Kidney (tissue), 14 donors: ENCODE results near the gene CAPN12. TPM values are rescaled to one million over a fixed set of nuclear protein-coding genes. Genes with fewer than 3 reads are reported as not detected.

Source experiments
- DNase-seq, 5 donors: peaks; one replicate each; pipeline ENCODE4 v3.0.0-alpha.2; 2013 to 2020
- FAIRE-seq: peaks from 2 replicates; lab custom pipeline; 2012; peaks lifted over from hg19 to GRCh38; lab: Jason Lieb, UNC
- H3K27ac ChIP-seq, 2 donors: one replicate each; pipeline ENCODE4 v1.7.0; 2013; ENCODE audit warnings: low read depth in 2 of 2, low read length in 2 of 2, inconsistent platforms in 1 of 2
- H3K27me3 ChIP-seq: one replicate; pipeline ENCODE4 v1.7.1; 2013; ENCODE audit warnings: low read length, inconsistent platforms; ENCODE audit not compliant: control insufficient read depth, insufficient read depth
- H3K36me3 ChIP-seq, 3 donors: one replicate each; pipeline versions ENCODE4 v1.7.0 to v1.7.1; 2013; ENCODE audit warnings: low read length in 3 of 3, control low read depth in 1 of 3, inconsistent platforms in 1 of 3; ENCODE audit not compliant: insufficient read depth in 3 of 3, control insufficient read depth in 2 of 3
- H3K4me1 ChIP-seq, 3 donors: one replicate each; pipeline versions ENCODE4 v1.7.0 to v1.7.1; 2013; ENCODE audit warnings: low read length in 3 of 3, inconsistent platforms in 1 of 3, low read depth in 1 of 3; ENCODE audit not compliant: control insufficient read depth in 2 of 3, insufficient read depth in 2 of 3
- H3K4me3 ChIP-seq, 3 donors: one replicate each; pipeline versions ENCODE4 v1.7.0 to v1.8.1; 2013; ENCODE audit warnings: low read length in 3 of 3, control low read depth in 1 of 3, inconsistent platforms in 1 of 3
- H3K9ac ChIP-seq, 3 donors: one replicate each; pipeline versions ENCODE4 v1.7.0 to v1.7.1; 2013; ENCODE audit warnings: low read length in 3 of 3, control low read depth in 1 of 3, inconsistent platforms in 1 of 3
- H3K9me3 ChIP-seq, 3 donors: one replicate each; pipeline versions ENCODE4 v1.7.0 to v1.7.1; 2013; ENCODE audit warnings: low read length in 3 of 3, control low read depth in 1 of 3, inconsistent platforms in 1 of 3; ENCODE audit not compliant: control insufficient read depth in 2 of 3, insufficient read depth in 1 of 3
- CTCF ChIP-seq: IDR thresholded peaks from 3 replicates; pipeline ENCODE4 v1.5.1; 2012; ENCODE audit warnings: mild to moderate bottlenecking, moderate library complexity, borderline replicate concordance; ENCODE audit not compliant: insufficient read depth; ENCODE audit errors: extremely low read depth
- intact Hi-C: fragments of 100-400 bp; cut with DNase I; formaldehyde crosslinking; loops from one replicate; pipeline ENCODE4 v1.11.1; 2022
- polyA plus RNA-seq: library from polyadenylated mRNA; stranded (reverse); fragments of 350-450 nt; fragmentation: Illumina TruSeq; extraction: RNeasy Lipid Tissue Mini Kit (QIAGEN cat#74804); gene quantifications from one replicate; pipeline ENCODE4 v1.2.3, GENCODE V29; 2014; ENCODE audit warnings: low read depth, low replicate concordance; ENCODE audit not compliant: insufficient read depth
- total RNA-seq: library from RNA; stranded (reverse); fragmentation: NEBNext Ultra II Directional; extraction: Animal tissue kit (Norgen Biotek cat#: 25700); gene quantifications from one replicate; pipeline ENCODE4 v1.2.1, GENCODE V29; 2021
- donor health status: control.
- donor health status: control.
- donor health status: control.
- donor health status: control.
- donor health status: control.
- donor health status: DM: yes; HTN: yes; CAD: no.
- donor health status: Normal renal cell carcinoma (clear cell type).

The CAPN12 gene
- total and polyA plus RNA-seq, 2 donors from 2014 or later = 27.1 to 31.1 TPM

- FAIRE-seq (no peak), DNase-seq (no peak)
- Histone ChIP-seq H3K4me1 (peaks cover 0 to 61% (median 54%) of the 10 kb centered on the region in 3 donors), H3K27me3 (no peaks in the 10 kb centered on the region), H3K36me3 (peaks cover 4 to 66% (median 27%) of the 10 kb centered on the region in 3 donors), H3K9ac (peak overlapping the region in 1 of 3 donors; percentile 64), H3K4me3 (no peak overlapping the region), H3K9me3 (no peaks in the 10 kb centered on the region), H3K27ac (peak overlapping the region; percentile 82 to 90)
- intact Hi-C loops = no loop called here
- TF ChIP-seq CTCF = no peak
Measured at GRCh38 chr19:38700902-38701454, 43.3 kb downstream of the CAPN12 start.

- H3K27ac ChIP-seq = peak overlapping the region; percentile 82 to 90
- no peaks in the 10 kb centered on the region for H3K9me3 ChIP-seq
- intact Hi-C loops = no loop called here
- peaks cover 4 to 60% (median 23%) of the 10 kb centered on the region in 3 donors for H3K36me3 ChIP-seq
- no peak overlapping the region for H3K4me3 ChIP-seq
- peak overlapping the region in 1 of 3 donors; percentile 64 for H3K9ac ChIP-seq
- H3K27me3 ChIP-seq = no peaks in the 10 kb centered on the region
- H3K4me1 ChIP-seq = peaks cover 0 to 61% (median 59%) of the 10 kb centered on the region in 3 donors
- FAIRE-seq = no peak
- TF ChIP-seq CTCF = no peak
- DNase-seq = no peak
Measured at GRCh38 chr19:38700350-38700901, 43.8 kb downstream of the CAPN12 start.

GRCh38 chr19:38699647-38700349 lies 44.5 kb downstream of the CAPN12 start:
- FAIRE-seq (no peak), DNase-seq (no peak)
- no peaks in the 10 kb centered on the region for H3K9me3 ChIP-seq
- TF ChIP-seq CTCF = no peak
- no peaks in the 10 kb centered on the region for H3K27me3 ChIP-seq
- H3K4me1 ChIP-seq = peaks cover 0 to 66% (median 65%) of the 10 kb centered on the region in 3 donors
- H3K9ac ChIP-seq = peak overlapping the region in 1 of 3 donors; percentile 22
- H3K27ac ChIP-seq = peak overlapping the region; percentile 82 to 90
- H3K36me3 ChIP-seq = peaks cover 0 to 54% (median 16%) of the 10 kb centered on the region in 3 donors
- no peak overlapping the region for H3K4me3 ChIP-seq
- intact Hi-C loops = no loop called here
